GDM1 (cell line): ENCODE data around the gene SDF4.
"Not testable (repeated sequence)": the region's sequence is repeated elsewhere in the genome, so short reads cannot be mapped to it uniquely, and the experiment has no call there.

Experiments used
- DNase-seq: peaks from one replicate; lab custom pipeline; 2025; lab: John Stamatoyannopoulos, UW

The SDF4 gene

DNA sequence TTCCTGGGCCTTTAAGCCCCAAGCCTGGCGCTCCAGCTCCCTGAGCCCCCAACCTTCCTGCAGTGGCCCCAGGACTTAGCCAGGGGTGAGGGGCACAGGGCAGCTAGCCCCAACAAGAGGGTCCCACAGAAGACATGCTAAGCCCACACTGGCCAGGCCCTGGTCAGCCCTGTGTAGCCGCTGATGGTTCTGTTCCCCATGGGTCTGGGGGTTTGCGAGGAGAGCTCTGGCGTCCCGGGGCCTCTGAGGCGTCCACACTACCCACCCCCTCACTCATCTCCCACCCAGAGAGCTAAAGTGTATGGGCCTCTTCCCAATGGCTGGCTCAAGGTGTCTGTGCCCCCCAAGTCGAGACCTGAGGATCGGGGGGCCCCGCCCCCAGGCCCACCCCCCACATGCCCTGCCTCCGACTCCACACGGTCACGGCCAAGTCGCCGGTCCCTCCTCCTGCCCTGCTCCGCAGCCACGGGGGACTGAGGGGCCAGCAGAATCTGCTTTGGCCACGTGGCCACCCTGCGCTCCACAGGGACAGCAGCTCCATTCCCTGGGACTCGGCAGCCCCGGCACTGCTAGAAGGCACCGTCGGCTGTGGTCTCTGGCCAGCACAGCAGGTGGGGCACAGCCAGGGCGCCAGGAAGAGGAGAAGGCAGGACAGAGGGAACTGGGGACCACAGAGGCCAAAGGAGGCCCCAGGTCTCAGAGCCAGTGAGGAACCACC is 33.2 kb downstream of the SDF4 start:
- DNase-seq, result no peak

DNA sequence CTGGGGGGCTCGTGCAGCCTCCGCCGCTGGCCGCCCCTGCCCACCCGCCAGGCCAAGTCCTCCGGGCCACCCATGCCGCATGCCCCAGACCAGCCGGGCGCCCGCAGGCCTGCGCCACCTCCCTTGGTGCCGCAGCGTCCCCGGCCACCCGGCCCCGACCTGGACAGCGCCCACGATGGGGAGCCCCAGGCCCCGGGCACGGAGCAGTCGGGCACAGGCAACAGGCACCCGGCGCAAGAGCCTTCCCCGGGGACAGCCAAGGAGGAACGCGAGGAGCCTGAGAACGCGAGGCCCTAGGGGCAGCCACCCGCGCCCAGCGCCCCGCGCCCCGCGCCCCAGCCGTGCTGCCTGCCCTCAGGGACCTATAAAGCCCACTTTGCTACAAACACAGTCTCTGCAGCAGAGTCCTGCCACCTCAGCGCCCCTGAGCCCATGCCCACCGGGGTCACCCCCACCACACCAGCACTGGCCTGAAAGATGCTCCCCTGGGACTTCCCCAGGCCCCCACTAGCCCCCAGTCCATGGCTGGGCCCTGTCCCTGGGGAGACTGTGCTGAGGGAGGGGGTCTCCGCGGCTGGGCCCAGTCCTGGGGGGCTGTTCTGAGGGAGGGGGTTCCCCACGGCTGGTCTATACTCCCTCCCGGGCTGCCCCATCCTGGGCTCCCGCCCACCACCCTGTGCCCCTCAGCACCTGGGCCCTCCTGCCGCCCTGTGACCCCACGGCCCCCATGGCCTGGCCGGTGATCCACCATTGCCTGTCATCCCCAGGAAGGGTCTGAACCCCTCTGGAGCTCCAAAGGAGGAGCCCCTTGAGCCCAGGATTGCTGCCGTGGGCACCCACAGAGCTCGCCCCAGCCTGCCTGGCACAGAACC is 34.0 kb downstream of the SDF4 start:
- DNase-seq, result no peak

DNA sequence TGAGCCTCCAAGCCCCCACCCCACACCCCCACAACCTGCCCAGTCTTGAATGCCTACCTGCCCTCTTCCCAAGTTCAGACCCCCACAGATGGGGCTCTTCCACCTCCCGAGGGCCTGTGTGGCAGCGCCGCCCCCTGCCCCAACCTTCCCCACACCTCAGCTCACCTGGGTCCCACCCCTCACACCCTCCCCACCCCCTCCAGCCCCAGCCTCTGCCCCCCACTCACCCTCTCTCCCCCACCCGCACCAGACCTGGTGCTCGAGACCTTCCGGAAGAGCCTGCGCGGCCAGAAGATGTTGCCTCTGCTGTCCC is 34.7 kb downstream of the SDF4 start:
- DNase-seq, result no peak

DNA sequence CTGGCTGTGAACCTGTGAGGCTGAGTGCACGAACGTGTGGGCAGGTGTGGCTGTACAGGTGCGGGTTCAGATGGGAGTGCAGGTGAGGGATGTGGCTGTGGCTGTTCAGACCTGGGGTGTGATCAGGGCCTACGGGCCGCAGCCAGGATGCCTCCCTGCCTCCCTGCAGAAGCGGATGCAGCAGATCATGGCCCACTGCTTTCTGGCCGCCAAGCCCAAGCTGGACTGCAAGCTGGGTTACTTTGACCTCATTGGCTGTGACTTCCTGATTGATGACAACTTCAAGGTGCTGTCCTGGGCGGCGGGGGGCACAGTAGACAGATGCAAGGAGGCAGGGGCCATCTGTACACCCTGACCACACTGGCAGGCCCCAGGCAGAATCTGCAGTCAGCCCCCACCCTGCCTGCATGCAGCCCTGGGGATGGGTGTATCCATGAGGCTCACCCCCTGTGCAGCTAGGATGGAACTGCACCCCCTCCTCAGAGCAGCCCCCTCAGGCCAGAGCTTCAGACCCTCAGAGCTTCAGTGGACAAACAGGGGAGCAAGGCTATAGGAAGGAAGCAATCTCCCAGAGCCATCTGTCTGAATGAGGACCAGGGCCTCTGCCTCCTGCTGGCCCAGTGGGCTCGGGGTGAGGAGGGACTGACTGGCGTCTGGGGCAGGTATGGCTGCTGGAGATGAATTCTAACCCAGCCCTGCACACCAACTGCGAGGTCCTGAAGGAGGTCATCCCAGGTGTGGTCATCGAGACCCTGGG is 35.2 kb downstream of the SDF4 start:
- no peak for DNase-seq

DNA sequence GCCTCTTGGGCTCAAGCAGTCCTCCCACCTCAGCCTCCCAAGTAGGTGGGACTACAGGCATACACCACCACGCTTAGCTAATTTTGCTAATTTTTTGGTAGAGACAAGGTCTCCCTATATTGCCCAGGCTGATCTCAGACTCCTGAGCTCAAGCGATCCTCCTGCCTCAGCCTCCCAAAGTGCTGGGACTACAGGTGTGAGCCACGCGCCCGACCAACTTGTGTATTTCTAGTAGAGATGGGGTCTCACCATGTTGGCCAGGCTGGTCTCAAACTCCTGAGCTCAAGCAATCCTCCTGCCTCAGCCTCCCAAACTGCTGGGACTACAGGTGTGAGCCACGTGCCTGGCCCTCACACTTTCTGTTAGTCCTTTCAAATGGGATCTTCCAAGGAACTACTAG is 36.1 kb downstream of the SDF4 start:
- DNase-seq, result not testable (repeated sequence)

DNA sequence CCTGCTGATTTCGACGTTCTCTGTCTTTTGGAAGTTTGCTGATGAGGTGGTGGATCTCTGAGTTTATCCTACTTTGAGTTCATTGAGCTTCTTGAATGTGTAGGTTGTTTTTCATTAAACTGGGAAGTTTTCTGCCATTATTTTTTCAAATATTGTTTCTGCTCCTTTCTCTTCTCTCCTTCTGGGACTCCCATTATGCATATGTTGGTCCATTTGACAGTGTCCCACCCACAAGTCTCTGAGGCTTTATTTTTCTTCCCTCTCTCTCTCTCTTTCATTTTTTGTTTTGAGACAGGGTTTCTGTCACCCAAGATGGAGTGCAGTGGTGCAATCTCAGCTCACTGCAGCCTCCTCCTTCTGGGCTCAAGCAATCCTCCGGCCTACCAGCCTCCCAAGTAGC is 37.1 kb downstream of the SDF4 start:
- DNase-seq, result no peak

DNA sequence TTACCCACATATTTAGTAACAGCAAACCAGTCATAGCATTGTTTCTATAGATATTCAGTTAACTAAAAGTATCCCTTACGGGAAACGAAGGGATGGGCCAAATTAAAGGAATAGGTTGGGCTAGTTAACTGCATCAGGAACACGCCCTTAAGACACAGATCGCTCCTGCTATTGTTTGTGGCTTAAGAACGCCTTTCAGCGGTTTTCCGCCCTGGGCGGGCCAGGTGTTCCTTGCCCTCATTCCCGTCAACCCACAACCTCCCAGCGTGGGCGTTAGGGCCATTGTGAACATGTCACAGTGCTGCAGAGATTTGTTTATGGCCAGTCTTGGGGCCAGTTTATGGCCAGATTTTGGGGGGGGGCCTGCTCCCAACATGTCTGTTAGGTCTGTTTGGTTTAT is 40.1 kb downstream of the SDF4 start:
- DNase-seq, result no peak

DNA sequence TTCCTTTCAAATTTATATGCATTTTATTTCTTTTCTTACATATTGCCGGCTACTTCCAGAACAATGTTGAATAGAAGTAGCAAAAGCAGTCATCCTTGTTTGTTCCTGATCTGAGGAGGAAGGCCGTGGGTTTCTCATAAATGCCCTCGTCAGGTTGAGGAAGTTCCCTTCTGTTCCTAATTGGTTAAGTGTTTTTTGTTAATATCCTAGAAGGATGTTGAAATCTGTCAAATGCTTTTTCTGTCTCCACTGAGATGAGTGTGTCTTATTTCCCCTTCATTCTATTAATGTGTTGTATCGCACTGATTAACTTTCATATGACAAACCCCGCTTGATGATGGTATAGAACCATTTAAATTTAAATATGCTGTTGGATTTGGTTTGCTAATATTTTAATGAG is 42.7 kb downstream of the SDF4 start:
- DNase-seq, result no peak

DNA sequence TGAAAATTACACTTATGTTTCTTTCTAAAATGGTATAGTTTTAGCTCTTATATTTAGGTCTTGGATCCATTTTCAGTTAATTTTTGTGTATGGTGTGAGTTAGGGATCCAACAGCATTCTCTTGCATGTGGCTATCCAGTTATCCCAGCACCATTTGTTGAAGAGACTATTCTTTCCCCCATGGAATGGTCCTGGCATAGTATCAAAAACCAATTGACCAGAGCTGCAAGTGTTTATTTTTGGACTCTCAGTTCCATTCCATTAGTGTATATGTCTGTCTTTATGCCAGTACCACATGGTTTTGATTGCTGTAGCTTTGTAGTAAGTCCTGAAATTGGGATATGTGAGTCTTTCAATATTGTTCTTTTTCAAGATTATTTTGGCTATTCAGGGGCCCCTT is 43.9 kb downstream of the SDF4 start:
- DNase-seq, result no peak

DNA sequence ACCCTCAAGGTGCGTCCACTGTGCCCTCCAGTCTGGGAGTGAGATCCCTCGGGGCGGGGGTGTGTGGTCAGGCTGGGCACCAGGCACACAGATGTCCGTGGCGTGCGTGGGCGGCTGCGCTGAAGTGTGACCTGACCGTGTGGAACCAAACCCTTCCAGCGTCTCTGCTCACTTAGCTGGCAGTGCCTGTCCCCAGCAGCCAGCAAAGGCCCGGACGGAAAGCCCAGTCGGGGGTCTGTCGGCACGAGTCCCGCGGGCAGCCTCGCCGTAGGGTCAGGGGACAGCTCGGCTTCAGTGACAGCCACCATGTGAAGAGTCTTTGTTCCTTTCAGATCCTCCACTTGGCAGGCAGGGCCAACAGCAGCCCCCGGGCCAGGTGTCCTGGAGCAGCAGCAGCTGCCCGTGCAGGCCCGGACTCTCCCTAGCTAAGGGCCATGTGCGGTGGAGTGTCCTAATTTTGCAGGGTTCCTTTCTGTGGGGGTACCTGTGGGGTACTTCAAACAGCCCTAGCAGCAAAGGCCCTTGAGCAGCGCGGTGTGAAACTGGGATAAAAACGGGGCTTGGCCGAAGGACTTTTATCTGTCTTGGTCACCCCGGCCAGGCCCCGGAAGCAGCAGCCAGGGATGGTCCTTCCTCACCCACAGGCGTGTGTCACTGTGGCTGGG is 46.6 kb downstream of the SDF4 start:
- no peak for DNase-seq

DNA sequence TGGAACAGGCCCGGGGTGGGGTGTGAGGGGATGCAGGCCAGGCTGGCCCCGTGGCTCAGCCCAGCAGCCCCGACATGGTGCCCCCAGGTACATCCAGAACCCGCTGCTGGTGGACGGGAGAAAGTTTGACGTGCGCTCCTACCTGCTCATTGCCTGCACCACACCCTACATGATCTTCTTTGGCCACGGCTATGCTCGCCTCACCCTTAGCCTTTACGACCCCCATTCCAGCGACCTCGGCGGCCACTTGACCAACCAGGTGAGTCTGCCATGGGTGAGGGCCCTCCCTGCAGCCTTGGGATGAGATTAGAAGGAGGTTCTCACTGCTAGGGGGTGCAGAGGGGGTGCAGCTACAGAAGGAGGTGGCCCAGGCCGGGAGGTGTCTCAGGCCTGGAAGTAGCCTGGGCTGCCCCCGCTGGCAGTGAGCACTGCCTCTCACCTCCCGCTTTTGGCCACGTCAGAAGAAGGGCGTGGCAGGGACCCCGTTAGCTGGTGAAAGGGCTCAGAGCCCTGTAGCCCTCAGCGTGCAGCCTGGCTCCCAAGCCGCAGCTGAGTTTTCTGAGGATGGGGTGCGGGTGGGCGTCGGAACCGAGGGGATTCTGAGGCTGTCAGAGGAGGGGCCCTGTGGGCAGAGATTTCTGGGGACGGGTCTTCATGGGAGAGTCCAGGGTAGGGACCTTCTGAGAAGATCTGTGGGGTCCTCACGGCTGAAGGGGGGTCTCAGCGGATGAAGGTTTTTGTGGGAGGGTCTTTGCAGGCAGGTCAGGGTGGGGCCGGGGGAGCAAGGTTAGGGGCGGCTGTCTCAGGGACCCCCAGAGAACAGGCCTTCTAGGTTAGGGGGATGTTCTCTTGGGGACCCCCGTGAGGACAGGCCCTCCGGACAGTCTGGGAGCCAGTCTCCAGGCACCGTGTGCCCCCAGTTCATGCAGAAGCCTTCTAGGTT is 47.7 kb downstream of the SDF4 start:
- no peak for DNase-seq

DNA sequence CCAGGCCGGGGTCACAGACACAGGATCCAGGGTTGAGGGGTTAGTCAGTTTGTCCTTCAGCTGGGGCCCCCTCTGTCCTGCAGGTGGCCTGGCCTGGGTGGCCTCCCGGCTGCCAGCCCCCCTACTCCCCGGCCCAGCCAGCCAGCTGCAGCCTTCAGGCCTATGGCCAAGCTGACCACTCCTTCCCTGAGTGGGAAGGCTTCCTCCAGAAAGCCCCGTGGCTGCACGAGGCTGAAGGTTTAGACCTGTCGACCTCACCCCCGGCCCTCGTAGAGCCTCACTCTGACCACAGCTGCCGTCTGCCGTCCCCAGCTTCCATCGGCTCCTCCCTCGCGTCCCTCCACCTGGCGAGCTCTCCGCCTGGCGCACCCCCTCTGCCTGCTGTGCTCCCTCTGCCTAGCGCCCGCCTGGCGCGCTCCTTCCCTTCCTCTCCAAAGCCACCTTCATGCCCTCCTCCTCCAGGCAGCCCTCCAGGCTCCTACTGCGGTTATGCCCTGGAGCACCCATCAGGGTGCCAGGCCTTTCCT is 48.5 kb downstream of the SDF4 start:
- DNase-seq, result no peak

DNA sequence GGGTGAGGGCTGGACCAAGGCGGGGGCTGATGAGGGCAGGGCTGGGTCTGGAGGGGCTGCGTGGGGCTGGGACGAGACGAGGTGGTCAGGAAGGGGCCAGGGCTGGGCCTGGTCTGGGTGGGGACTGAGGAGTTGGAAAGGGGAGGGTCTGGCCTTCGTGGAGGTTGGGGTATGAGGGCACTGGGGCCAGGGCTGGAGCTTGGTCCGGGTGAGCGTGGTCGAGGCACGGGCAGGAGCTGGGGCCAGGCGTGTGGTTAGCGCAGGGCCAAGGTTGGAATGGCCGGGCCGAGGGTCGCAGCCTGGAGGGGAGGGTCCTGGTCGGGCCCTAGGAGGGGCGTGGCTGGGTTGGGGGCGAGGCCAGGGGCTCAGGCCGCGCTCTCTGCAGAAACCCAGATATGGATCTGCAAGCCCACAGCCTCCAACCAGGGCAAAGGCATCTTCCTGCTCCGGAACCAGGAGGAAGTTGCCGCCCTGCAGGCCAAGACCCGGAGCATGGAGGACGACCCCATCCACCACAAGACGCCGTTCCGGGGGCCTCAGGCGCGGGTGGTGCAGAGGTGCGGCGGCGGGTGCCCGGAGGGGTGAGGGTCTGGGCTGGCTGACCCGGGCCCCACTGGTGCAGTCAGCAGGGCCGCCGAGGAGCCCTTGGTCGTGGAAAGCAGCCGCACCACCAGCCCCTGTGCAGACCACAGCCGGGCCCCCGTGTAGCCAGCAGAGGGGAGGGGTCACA is 49.1 kb downstream of the SDF4 start:
- DNase-seq, result no peak

DNA sequence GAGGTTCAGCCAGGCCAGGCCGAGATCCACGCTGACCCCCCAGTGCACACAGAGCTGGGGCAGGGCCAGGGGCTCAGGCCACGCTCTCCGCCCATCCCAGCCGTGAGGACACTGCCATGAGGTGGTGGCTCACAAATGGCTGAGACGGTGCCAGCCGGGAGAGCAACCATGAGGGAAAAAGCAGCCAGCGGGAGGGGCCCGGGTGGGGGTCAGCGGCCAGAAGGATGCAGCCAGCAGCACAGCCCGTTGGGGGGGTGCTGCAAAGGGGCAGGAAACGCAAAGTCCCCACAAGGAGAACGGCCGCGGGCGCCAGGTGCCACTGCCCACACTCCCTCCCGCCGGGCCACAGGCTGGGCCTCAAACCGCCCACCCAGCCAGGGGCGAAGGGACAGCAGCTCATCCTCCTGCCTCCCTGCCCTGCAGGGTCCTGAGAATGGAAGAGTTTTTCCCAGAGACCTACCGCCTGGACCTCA is 49.8 kb downstream of the SDF4 start:
- DNase-seq, result no peak

DNA sequence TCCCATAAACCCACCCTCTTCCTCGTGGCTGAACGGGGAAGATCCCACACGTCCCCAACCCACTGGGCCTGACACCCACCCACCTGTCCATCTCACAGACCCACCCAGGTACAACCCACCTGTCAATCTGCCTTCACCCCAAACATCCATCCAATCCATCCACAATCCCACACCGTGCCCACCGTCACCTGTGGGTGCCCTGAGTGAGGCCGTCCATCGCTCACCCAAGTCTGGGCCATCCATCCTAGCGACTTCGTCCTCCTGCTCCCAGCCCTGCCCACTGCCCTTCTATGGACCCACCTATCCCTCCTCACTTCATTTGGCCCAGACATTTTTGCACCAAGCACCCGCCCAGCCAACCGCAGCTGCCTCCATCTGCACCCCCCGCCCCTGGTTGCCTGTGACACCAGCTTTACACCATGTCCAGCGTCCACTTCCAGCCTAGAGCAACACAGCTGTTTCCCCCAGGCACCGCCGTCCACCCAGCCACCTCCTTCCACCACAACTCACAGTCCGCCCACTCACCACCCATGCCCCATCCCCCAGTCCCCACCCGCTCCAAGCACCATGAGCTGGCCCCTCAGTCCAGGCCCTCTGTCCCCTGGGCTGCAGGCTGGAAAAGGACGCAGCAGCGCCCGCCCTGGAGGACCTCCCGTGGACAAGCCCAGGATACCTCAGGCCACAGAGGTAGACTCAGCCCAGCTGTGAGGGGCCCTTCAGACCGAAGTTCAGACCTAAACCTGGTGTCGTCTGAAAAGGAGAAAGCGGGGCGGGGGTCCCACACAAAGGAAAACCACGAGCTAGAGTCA is 50.5 kb downstream of the SDF4 start:
- no peak for DNase-seq

DNA sequence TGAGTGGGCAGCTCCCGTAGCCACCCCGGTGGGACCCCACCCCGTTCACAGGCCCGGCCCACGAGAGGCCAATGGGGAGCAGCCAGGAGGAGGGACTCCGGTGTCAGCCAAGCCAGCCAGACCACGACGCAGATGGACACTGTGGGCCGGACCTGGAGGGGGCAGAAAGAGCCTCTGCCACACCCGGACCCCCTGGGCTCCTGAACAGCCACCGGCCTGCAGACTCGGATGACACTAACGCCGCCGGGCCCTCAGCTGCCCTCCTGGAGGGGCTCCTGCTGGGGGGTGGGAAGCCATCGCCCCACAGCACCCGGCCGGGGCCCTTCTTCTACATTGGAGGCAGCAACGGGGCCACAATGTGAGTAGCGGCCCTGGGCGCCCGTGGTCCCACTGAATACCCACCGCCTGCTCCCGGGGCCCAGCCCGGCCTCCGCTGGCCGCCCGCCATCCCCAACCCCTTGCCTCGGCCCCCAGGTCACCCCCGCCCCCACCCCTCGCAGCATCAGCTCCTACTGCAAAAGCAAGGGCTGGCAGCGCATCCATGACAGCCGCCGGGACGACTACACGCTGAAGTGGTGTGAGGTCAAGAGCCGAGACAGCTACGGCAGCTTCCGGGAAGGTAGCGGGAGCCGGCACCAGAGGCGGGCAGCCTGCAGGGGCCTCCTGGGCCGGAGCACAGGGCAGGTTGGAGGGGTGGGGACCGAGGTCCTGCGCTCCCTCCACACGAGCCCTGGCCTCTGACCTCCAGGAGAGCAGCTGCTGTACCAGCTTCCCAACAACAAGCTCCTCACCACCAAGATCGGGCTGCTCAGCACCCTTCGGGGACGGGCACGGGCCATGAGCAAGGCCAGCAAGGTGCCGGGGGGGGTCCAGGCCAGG is 51.6 kb downstream of the SDF4 start:
- no peak for DNase-seq

DNA sequence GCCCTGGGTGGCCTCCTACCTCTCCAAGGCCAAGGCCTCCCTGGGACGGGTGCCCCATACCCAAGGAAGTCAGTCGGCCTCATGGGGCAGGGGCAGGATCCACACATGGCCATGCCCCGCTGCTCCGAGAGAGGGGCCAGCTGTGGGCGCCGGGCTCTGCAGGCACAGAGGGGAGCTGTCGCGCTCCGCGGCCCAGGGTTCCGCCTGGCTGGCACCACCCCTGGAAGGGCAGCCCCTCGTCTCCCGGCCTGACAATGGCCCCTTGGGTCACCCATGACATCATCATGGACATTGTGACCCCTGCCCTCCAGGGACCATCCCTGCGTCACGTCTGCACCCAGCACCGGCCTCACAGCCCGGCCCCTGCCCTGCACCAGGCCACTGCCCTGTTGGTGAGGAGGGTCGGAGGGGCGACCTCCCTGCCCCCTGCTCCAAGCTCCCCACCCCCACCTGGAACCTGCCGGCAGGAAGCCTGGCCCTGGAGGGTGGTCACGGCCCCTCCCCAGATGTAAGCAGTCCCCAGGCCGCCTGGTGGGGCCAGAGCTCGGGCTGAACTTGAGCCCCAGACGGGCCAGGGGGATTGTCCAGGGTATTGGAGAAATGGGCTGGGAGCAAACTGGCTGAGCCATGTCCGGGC is 52.3 kb downstream of the SDF4 start:
- no peak for DNase-seq

DNA sequence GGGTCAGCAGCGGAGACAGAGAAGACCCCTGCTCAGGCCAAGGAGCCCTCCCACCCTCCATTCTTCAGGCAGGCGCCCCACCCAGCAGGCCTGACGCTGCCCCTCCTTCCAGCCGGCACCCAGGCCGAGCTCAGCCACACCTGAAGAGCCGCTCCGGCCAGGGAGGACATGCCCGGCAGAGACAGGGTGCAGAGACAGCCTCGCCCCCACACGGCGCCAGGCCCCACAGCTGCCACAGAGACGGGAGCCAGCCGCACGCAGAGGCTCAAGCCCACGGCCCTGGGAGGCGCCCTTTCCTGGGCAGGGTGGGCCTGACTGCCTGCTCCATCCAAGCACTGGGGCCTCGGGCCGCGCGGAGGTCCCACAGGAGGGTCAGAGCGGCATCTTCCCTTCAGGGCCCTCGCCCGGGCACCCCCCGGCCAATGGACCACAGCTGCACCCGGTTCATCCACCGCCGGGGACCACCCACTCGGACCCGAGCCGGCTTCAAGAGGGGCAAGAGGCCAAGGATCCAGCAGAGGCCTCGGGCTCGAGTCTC is 52.9 kb downstream of the SDF4 start:
- DNase-seq, result no peak
